Measurements from ENCODE around the gene TEX48.

Gene TEX48

GRCh38 chr9:114662081-114662989 is 19.7 kb downstream of the TEX48 start:
- no peak overlapping the region for H3K4me3 ChIP-seq (ENCODE audit: low read depth, low read length)
- TF ChIP-seq, protein P1, sequence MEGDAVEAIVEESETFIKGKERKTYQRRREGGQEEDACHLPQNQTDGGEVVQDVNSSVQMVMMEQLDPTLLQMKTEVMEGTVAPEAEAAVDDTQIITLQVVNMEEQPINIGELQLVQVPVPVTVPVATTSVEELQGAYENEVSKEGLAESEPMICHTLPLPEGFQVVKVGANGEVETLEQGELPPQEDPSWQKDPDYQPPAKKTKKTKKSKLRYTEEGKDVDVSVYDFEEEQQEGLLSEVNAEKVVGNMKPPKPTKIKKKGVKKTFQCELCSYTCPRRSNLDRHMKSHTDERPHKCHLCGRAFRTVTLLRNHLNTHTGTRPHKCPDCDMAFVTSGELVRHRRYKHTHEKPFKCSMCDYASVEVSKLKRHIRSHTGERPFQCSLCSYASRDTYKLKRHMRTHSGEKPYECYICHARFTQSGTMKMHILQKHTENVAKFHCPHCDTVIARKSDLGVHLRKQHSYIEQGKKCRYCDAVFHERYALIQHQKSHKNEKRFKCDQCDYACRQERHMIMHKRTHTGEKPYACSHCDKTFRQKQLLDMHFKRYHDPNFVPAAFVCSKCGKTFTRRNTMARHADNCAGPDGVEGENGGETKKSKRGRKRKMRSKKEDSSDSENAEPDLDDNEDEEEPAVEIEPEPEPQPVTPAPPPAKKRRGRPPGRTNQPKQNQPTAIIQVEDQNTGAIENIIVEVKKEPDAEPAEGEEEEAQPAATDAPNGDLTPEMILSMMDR (IDR thresholded peaks at IDR 0.05; ENCODE audit: low read depth, low read length, missing control alignments) = peak; percentile 92
- no peak for DNase-seq (ENCODE audit: low read depth)

DNA sequence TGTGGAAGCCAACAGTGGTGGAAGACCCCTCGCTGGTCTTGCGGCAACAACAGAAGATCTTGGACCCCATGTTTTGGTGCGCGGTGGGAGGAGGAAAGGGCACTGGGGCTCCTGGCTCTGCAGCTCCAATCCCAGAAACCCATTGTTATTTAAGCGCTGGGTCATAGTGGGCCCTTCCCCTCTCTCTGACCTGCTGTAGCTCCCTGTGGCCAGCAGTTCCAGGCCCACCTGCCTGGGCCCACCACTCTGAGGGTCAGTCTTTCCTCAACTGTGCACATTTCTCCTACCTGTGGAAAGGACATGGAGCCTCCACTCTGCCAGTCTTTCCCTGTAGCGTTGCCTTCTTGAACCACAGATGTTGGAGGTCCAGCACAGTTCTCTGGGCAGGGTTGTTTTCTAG is 24.3 kb downstream of the TEX48 start, which contains the start of gene TEX53:
TSS of gene TEX53 (minus strand) at position 101 of the 400 bp plus-strand sequence. CDS start at position 70, 31 bp downstream.
- no peak for DNase-seq (ENCODE audit: low read depth)
- no peak within 1 kb of the TSS for H3K4me3 ChIP-seq (ENCODE audit: low read depth, low read length)
- TF ChIP-seq, protein P1 (IDR thresholded peaks at IDR 0.05; ENCODE audit: low read depth, low read length, missing control alignments) = no peak

DNA sequence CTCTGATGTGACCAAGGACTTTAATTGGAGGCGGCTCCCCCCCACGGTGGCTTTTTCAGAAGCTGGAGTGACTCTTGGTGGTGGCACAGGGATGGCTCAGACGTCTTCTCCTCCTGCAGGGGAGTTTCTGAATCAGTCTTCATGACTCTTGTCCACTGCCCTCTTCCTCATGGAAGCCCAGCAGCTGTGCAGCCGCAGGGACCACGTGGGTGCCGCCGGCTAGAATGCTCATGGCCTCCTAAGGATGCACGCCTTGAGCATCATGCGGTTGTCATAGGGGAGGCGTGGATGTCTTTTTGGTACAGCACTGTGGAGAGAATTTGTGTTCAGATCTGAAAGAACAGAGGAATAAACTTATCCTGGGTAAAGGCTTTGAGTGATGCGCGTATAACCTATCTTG is 25.7 kb downstream of the TEX48 start:
- no peak overlapping the region for H3K4me3 ChIP-seq (ENCODE audit: low read depth, low read length)
- TF ChIP-seq, protein P1 (IDR thresholded peaks at IDR 0.05; ENCODE audit: low read depth, low read length, missing control alignments) = no peak
- no peak for DNase-seq (ENCODE audit: low read depth)

DNA sequence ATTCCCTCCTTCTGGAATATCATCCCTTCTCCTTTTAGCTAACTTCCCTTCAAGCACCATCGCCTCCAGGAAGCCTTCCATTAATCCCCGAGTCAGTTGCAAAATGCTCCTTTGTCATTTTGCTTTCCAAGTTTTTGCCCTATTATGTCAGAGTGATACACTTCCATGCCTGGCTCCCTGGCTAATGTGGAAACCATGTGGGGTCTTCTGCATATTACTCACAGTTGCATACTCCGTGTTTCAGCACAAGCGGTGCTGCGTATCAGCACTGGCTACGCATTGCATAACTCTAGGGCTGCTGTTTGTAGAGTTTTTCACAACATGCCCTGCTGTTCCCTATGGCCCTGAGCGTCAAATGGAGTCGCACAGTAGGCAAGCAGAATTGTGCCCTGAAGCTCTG is 26.3 kb downstream of the TEX48 start:
- no peak overlapping the region for H3K4me3 ChIP-seq (ENCODE audit: low read depth, low read length)
- TF ChIP-seq, protein P1 (IDR thresholded peaks at IDR 0.05; ENCODE audit: low read depth, low read length, missing control alignments) = no peak
- no peak for DNase-seq (ENCODE audit: low read depth)

DNA sequence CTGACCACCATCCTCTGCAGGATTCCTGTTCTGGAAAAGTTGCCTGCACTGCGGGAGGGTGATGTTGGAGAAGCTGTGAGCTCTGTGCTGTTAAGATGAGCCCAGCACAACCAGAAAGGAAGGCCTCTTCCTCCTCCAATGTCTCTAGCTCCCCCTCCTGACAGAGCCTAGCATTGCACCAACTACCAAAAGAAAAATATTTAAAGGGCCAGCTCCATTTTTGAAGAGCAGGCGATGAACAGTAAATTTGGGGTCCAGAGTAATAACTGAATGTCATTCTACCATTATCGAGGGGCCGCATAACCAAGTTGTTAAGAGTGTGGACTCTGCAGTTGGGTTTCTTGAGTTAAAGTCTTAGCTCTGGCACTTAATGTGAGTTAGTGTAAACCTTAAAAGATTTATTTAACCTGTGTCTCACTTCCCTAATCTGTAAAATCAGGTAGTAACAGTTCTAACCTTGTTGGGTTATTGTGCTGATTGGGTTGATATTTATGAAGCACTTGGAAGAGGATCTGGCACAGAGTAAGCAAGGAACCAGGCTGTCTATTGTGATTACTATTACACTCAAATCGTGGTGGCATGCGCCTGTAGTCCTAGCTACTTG is 28.3 kb downstream of the TEX48 start:
- TF ChIP-seq, protein P1 (IDR thresholded peaks at IDR 0.05; ENCODE audit: low read depth, low read length, missing control alignments) = peak; percentile 93
- no peak overlapping the region for H3K4me3 ChIP-seq (ENCODE audit: low read depth, low read length)
- DNase-seq (ENCODE audit: low read depth) = peak; percentile 49

- TF ChIP-seq, protein P1 (IDR thresholded peaks at IDR 0.05; ENCODE audit: low read depth, low read length, missing control alignments) = no peak
- no peak for DNase-seq (ENCODE audit: low read depth)
- H3K4me3 ChIP-seq (ENCODE audit: low read depth, low read length) = no peak overlapping the region
Observed at GRCh38 chr9:114652776-114653555, 29.0 kb downstream of the TEX48 start.
